Astrocyte (in vitro differentiated cells and primary cell): ENCODE results near the gene CCDC91. TPM values are rescaled to one million over a fixed set of nuclear protein-coding genes. Genes with fewer than 3 reads are reported as not detected.

Experiments
- DNase-seq: peaks from one replicate; pipeline ENCODE4 v3.0.0-alpha.2; 2010; ENCODE audit warnings: low read depth
- FAIRE-seq: peaks from 2 replicates; lab custom pipeline; 2011; peaks lifted over from hg19 to GRCh38; lab: Jason Lieb, UNC
- H2AFZ ChIP-seq: 2 replicates; pipeline ENCODE4 v1.6.0; 2012; ENCODE audit warnings: low read depth, low read length, inconsistent platforms
- H3K27ac ChIP-seq: 2 replicates; pipeline ENCODE4 v1.5.1; 2011; ENCODE audit warnings: low read depth, low read length, inconsistent platforms
- H3K27me3 ChIP-seq: 2 replicates; pipeline ENCODE4 v1.6.0; 2011; ENCODE audit warnings: low read length, inconsistent platforms; ENCODE audit not compliant: insufficient read depth
- H3K36me3 ChIP-seq: 2 replicates; pipeline ENCODE4 v1.5.1; 2011; ENCODE audit warnings: low read length, inconsistent platforms; ENCODE audit not compliant: insufficient read depth
- H3K4me1 ChIP-seq: 2 replicates; pipeline ENCODE4 v1.5.1; 2011; ENCODE audit warnings: low read length, inconsistent platforms; ENCODE audit not compliant: insufficient read depth
- H3K4me2 ChIP-seq: 2 replicates; pipeline ENCODE4 v1.6.0; 2012; ENCODE audit warnings: low read length, inconsistent platforms
- H3K4me3 ChIP-seq: 2 replicates; pipeline ENCODE4 v1.5.1; 2011; ENCODE audit warnings: low read depth, mild to moderate bottlenecking, low read length, inconsistent platforms; ENCODE audit not compliant: insufficient read depth
- H3K79me2 ChIP-seq: 2 replicates; pipeline ENCODE4 v1.6.0; 2012; ENCODE audit warnings: mild to moderate bottlenecking, low read length, inconsistent platforms; ENCODE audit not compliant: insufficient read depth
- H3K9ac ChIP-seq: 2 replicates; pipeline ENCODE4 v1.6.0; 2012; ENCODE audit warnings: mild to moderate bottlenecking, low read length, inconsistent platforms
- H3K9me3 ChIP-seq: 2 replicates; pipeline ENCODE4 v1.5.1; 2012; ENCODE audit warnings: low read depth, mild to moderate bottlenecking, low read length, inconsistent platforms; ENCODE audit not compliant: insufficient read depth
- H4K20me1 ChIP-seq: 2 replicates; pipeline ENCODE4 v1.6.0; 2012; ENCODE audit warnings: low read length, inconsistent platforms; ENCODE audit not compliant: insufficient read depth
- H3K27ac Mint-ChIP-seq: one replicate; pipeline ENCODE4 v1.8.0; 2021; ENCODE audit warnings: mild to moderate bottlenecking, mixed read lengths; ENCODE audit not compliant: unreplicated experiment
- H3K27me3 Mint-ChIP-seq: one replicate; pipeline ENCODE4 v1.8.0; 2021; ENCODE audit warnings: low read depth, mixed read lengths; ENCODE audit not compliant: unreplicated experiment
- H3K36me3 Mint-ChIP-seq: one replicate; pipeline ENCODE4 v1.8.0; 2021; ENCODE audit warnings: low read depth, mixed read lengths; ENCODE audit not compliant: unreplicated experiment
- H3K4me1 Mint-ChIP-seq: one replicate; pipeline ENCODE4 v1.8.0; 2021; ENCODE audit warnings: low read depth, mixed read lengths; ENCODE audit not compliant: unreplicated experiment
- H3K4me3 Mint-ChIP-seq: one replicate; pipeline ENCODE4 v1.8.0; 2021; ENCODE audit warnings: mild to moderate bottlenecking, moderate library complexity, mixed read lengths; ENCODE audit not compliant: unreplicated experiment
- H3K9me3 Mint-ChIP-seq: one replicate; pipeline ENCODE4 v1.8.0; 2021; ENCODE audit warnings: mild to moderate bottlenecking, mixed read lengths; ENCODE audit not compliant: unreplicated experiment
- CTCF ChIP-seq: IDR thresholded peaks from 2 replicates; pipeline ENCODE4 v1.5.1; 2011; ENCODE audit warnings: low read depth, mild to moderate bottlenecking, inconsistent platforms, low read length, moderate library complexity; ENCODE audit not compliant: insufficient read depth
- EZH2 ChIP-seq: IDR thresholded peaks from 2 replicates; pipeline ENCODE4 v1.6.1; 2012; ENCODE audit warnings: mild to moderate bottlenecking, low read length, inconsistent platforms; ENCODE audit not compliant: insufficient read depth
- total RNA-seq: library from RNA; stranded (reverse); gene quantifications from 2 replicates; pipeline ENCODE4 v1.2.1, GENCODE V29; 2021

Gene CCDC91
- total RNA-seq, 1 donor from 2014 or later, result 19.3 TPM

DNA sequence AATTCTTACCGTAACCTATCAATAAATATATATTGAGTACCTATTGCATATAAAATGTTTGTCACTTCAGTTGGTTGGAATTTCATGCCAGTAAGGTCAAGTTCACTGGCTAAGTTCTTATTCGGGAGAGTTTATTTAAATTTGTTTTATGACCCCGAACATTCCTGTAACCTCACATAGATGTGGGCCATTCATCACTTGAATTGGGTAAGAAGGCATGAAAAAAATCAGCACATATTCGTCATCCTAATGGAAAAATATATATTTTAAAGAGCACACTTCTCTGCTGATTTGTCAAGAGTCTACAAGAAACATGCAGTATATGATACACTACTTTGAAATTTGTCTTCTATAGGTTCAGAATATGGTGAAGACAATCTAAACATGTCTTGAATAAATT is 263.4 kb downstream of the CCDC91 start:
- H4K20me1 ChIP-seq, result no peaks in the 10 kb centered on the region
- FAIRE-seq, result no peak
- TF ChIP-seq CTCF (no peak), EZH2 (no peak)

DNA sequence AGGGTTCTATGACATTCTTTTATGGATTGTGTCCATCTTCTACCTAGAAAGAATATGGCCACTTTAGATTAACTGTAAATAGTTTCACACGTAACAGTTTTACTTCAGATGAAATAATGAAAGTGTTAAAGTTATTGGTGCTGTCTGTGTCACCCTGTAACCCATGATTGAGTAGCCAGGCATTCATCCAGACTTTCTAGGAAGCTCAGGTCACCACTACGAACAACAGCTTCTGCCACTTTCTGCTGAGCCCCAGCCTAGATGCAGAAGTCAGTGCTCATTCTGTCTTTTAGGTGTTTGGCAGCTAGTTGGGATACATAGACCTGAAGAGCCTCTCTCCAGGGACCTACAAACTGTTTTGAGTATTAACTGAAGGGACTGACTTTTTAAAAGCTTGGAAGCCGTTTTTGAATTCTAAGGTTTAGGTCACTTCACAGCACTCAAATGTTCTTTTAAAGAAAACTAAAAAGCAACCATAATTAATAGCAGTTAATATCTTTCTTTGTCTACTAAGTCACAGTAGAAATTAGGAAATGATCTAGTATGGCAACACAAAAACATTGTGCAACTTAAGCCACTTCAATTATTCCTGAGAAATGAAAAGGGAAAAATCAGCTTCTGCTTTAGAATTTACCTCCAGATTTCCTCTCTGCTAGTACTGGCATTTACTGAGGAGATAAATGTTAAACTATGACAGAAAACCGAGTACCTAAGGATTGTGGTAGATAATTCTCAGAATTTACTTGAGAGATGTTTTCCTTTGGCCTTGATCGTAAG is 266.9 kb downstream of the CCDC91 start:
- Histone ChIP-seq H3K27ac (no peak overlapping the region), H3K79me2 (no peaks in the 10 kb centered on the region), H3K36me3 (no peaks in the 10 kb centered on the region), H3K4me2 (no peak overlapping the region), H4K20me1 (no peaks in the 10 kb centered on the region), H3K4me1 (no peaks in the 10 kb centered on the region), H3K9ac (no peak overlapping the region), H3K27me3 (no peaks in the 10 kb centered on the region), H2AFZ (no peak overlapping the region), H3K4me3 (no peak overlapping the region), H3K9me3 (no peaks in the 10 kb centered on the region)
- Mint-ChIP-seq H3K27me3 (no peaks in the 10 kb centered on the region), H3K27ac (no peak overlapping the region), H3K9me3 (no peaks in the 10 kb centered on the region), H3K4me3 (no peak overlapping the region), H3K4me1 (peaks cover 8% of the 10 kb centered on the region), H3K36me3 (no peaks in the 10 kb centered on the region)
- no peak for FAIRE-seq
- TF ChIP-seq EZH2 (no peak), CTCF (no peak)
- no peak for DNase-seq

More for the DNA sequence above, 263.4 kb downstream of the CCDC91 start:
- Mint-ChIP-seq H3K27ac (no peak overlapping the region), H3K9me3 (no peaks in the 10 kb centered on the region), H3K36me3 (no peaks in the 10 kb centered on the region), H3K27me3 (no peaks in the 10 kb centered on the region), H3K4me3 (no peak overlapping the region), H3K4me1 (peaks cover 4% of the 10 kb centered on the region)
- peak; percentile 34 for DNase-seq
- Histone ChIP-seq H3K27me3 (no peaks in the 10 kb centered on the region), H3K27ac (no peak overlapping the region), H3K36me3 (no peaks in the 10 kb centered on the region), H3K4me2 (no peak overlapping the region), H3K9ac (no peak overlapping the region), H3K79me2 (no peaks in the 10 kb centered on the region), H3K4me3 (no peak overlapping the region), H3K9me3 (no peaks in the 10 kb centered on the region), H2AFZ (no peak overlapping the region), H3K4me1 (no peaks in the 10 kb centered on the region)

DNA sequence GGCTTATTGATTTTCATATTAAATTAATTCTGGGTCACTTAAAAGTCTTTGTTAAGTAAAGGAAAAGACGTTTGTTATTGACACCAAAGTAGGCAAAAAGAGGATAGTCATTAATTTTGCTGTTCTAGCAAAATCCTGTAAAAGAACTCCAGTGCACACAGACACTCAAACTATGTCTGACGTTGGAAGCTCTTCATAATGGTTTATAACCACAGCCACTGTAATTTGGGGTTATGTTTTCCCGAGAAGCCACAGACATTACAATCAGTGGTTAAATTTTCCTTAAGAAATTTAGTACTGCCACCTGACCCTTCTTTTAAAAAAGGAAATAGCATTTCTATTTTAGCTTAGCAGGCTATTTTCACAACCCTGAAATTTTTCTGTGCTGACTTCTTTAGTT is 267.5 kb downstream of the CCDC91 start:
- no peak overlapping the region for H3K4me3 ChIP-seq
- no peaks in the 10 kb centered on the region for H3K36me3 ChIP-seq
- Mint-ChIP-seq H3K27ac (no peak overlapping the region), H3K4me1 (peaks cover 8% of the 10 kb centered on the region), H3K36me3 (no peaks in the 10 kb centered on the region), H3K27me3 (no peaks in the 10 kb centered on the region), H3K9me3 (no peaks in the 10 kb centered on the region), H3K4me3 (no peak overlapping the region)
- TF ChIP-seq EZH2 (no peak), CTCF (no peak)
- H3K27me3 ChIP-seq, result no peaks in the 10 kb centered on the region
- H3K79me2 ChIP-seq, result no peaks in the 10 kb centered on the region
- no peaks in the 10 kb centered on the region for H4K20me1 ChIP-seq
- FAIRE-seq (no peak), DNase-seq (peak; percentile 84)
- no peak overlapping the region for H3K27ac ChIP-seq
- H2AFZ ChIP-seq, result no peak overlapping the region
- no peaks in the 10 kb centered on the region for H3K9me3 ChIP-seq
- no peak overlapping the region for H3K9ac ChIP-seq
- H3K4me1 ChIP-seq, result no peaks in the 10 kb centered on the region
- no peak overlapping the region for H3K4me2 ChIP-seq
